ENCODE measurements around the gene KLK5. TPM values are rescaled to one million over a fixed set of nuclear protein-coding genes. Genes with fewer than 3 reads are reported as not detected.

The KLK5 gene
- polyA plus RNA-seq, 1 donor (not counting 4 experiments of a cell fraction or from before 2014, with no cell fraction given): 477 TPM

DNA sequence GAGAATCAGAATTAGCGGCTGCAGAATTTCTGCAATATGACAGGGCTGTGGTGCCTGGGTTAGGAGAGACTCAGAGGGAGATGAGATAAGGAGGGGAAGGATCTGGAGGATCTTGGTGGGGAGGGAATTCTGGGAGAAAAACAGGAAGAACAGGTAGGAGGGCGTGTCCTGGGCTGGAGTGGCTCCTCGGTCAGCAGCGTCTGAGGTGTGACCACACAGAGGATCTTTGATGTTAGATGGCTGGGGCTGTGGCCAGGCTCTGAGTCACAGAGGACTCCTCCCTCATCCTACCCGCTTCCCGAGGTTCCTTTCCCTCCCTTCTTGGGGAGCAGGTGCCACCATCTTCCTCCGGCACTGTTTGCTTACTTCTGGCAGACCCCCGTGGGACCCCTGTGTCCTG lies 22.9 kb upstream of the KLK5 start:
- Histone ChIP-seq H3K79me2 (ENCODE audit: control insufficient read depth, insufficient read depth, low read length) (no peaks in the 10 kb centered on the region), H3K27ac (ENCODE audit: control insufficient read depth, insufficient read depth, low read length) (no peak overlapping the region), H3K9ac (ENCODE audit: control insufficient read depth, extremely low read depth, insufficient read depth, low read length) (no peak overlapping the region), H3K4me2 (ENCODE audit: control insufficient read depth, extremely low read depth, insufficient read depth, low read depth, low read length) (peak overlapping the region; percentile 43), H3K9me3 (ENCODE audit: control insufficient read depth, low read depth, low read length) (no peaks in the 10 kb centered on the region), H2AFZ (ENCODE audit: control insufficient read depth, low read length) (no peak overlapping the region), H3K27me3 (ENCODE audit: control insufficient read depth, extremely low read depth, insufficient read depth, low read length) (peaks cover 7% of the 10 kb centered on the region), H3K36me3 (ENCODE audit: control insufficient read depth in 2 of 2, extremely low read depth in 1 of 2, insufficient read depth in 2 of 2, low read length in 2 of 2) (no peaks in the 10 kb centered on the region), H3K9me1 (ENCODE audit: control insufficient read depth, extremely low read depth, insufficient read depth, low read length) (no peaks in the 10 kb centered on the region), H3K4me3 (ENCODE audit: control insufficient read depth in 2 of 3, extremely low read depth in 1 of 3, insufficient read depth in 2 of 3, low read depth in 1 of 3, low read length in 3 of 3) (no peak overlapping the region), H4K20me1 (ENCODE audit: control insufficient read depth, extremely low read depth, insufficient read depth, low read length) (no peaks in the 10 kb centered on the region), H3K4me1 (ENCODE audit: control insufficient read depth, extremely low read depth, insufficient read depth, low read length) (peaks cover 15% of the 10 kb centered on the region)
- TF ChIP-seq, protein P1, sequence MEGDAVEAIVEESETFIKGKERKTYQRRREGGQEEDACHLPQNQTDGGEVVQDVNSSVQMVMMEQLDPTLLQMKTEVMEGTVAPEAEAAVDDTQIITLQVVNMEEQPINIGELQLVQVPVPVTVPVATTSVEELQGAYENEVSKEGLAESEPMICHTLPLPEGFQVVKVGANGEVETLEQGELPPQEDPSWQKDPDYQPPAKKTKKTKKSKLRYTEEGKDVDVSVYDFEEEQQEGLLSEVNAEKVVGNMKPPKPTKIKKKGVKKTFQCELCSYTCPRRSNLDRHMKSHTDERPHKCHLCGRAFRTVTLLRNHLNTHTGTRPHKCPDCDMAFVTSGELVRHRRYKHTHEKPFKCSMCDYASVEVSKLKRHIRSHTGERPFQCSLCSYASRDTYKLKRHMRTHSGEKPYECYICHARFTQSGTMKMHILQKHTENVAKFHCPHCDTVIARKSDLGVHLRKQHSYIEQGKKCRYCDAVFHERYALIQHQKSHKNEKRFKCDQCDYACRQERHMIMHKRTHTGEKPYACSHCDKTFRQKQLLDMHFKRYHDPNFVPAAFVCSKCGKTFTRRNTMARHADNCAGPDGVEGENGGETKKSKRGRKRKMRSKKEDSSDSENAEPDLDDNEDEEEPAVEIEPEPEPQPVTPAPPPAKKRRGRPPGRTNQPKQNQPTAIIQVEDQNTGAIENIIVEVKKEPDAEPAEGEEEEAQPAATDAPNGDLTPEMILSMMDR (optimal IDR thresholded peaks at IDR 0.05 in 1 of 3, IDR thresholded peaks at IDR 0.05 in 1 of 3, conservative IDR thresholded peaks at IDR 0.05 in 1 of 3; ENCODE audit: extremely low read depth in 1 of 3, insufficient read depth in 2 of 3, low read length in 3 of 3): no peak
- no peak for TF ChIP-seq EZH2 (IDR thresholded peaks at IDR 0.05; ENCODE audit: low read length)
- FAIRE-seq: peak; percentile 95
- DNase-seq (ENCODE audit: low read depth, low spot score): peak; percentile 45
- dilution Hi-C loops (cut with MboI; ENCODE audit: extremely low pct_ligation_motif_present, low sequenced_read_pairs): no loop called here

DNA sequence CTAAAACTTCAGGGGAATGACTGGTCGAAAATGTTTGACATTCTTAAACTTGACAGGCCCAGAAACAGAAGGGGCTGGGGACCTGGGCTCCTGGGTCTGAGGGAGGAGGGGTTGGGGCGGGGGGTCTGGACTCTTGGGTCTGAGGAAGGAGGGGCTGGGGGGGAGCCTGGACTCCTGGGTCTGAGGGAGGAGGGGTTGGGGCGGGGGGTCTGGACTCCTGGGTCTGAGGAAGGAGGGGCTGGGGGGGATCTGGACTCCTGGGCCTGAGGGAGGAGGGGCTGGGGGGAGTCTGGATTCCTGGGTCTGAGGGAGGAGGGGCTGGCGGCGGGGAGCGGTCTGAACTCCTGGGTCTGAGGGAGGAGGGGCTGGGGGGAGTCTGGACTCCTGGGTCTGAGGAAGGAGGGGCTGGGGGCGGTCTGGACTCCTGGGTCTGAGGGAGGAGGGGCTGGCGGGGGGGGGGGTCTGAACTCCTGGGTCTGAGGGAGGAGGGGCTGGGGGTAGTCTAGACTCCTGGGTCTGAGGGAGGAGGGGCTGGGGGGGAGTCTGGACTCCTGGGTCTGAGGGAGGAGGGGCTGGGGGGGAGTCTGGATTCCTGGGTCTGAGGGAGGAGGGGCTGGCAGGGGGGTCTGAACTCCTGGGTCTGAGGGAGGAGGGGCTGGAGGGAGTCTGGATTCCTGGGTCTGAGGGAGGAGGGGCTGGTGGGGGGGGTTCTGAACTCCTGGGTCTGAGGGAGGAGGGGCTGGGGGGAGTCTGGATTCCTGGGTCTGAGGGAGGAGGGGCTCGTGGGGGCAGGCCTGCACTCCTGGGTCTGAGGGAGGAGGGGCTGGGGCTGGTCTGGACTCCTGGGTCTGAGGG lies 22.1 kb upstream of the KLK5 start:
- H3K4me1 ChIP-seq (ENCODE audit: control insufficient read depth, extremely low read depth, insufficient read depth, low read length): peaks cover 15% of the 10 kb centered on the region
- TF ChIP-seq EZH2 (IDR thresholded peaks at IDR 0.05; ENCODE audit: low read length): no peak
- TF ChIP-seq, protein P1 (optimal IDR thresholded peaks at IDR 0.05 in 1 of 3, IDR thresholded peaks at IDR 0.05 in 1 of 3, conservative IDR thresholded peaks at IDR 0.05 in 1 of 3; ENCODE audit: extremely low read depth in 1 of 3, insufficient read depth in 2 of 3, low read length in 3 of 3): no peak
- no peaks in the 10 kb centered on the region for H4K20me1 ChIP-seq (ENCODE audit: control insufficient read depth, extremely low read depth, insufficient read depth, low read length)
- H3K27ac ChIP-seq (ENCODE audit: control insufficient read depth, insufficient read depth, low read length): no peak overlapping the region
- FAIRE-seq (no peak), DNase-seq (ENCODE audit: low read depth, low spot score) (no peak)
- dilution Hi-C loops (cut with MboI; ENCODE audit: extremely low pct_ligation_motif_present, low sequenced_read_pairs): no loop called here
- no peak overlapping the region for H3K4me3 ChIP-seq (ENCODE audit: control insufficient read depth in 2 of 3, extremely low read depth in 1 of 3, insufficient read depth in 2 of 3, low read depth in 1 of 3, low read length in 3 of 3)
- H3K9ac ChIP-seq (ENCODE audit: control insufficient read depth, extremely low read depth, insufficient read depth, low read length): no peak overlapping the region
- H3K4me2 ChIP-seq (ENCODE audit: control insufficient read depth, extremely low read depth, insufficient read depth, low read depth, low read length): no peak overlapping the region
- no peaks in the 10 kb centered on the region for H3K36me3 ChIP-seq (ENCODE audit: control insufficient read depth in 2 of 2, extremely low read depth in 1 of 2, insufficient read depth in 2 of 2, low read length in 2 of 2)
- no peaks in the 10 kb centered on the region for H3K9me1 ChIP-seq (ENCODE audit: control insufficient read depth, extremely low read depth, insufficient read depth, low read length)
- H3K79me2 ChIP-seq (ENCODE audit: control insufficient read depth, insufficient read depth, low read length): no peaks in the 10 kb centered on the region
- H2AFZ ChIP-seq (ENCODE audit: control insufficient read depth, low read length): no peak overlapping the region
- H3K27me3 ChIP-seq (ENCODE audit: control insufficient read depth, extremely low read depth, insufficient read depth, low read length): no peaks in the 10 kb centered on the region
- H3K9me3 ChIP-seq (ENCODE audit: control insufficient read depth, low read depth, low read length): no peaks in the 10 kb centered on the region

Measured in keratinocyte (primary cell).